RKO (cell line): ENCODE measurements around the gene ASXL2.
"Not testable (repeated sequence)": the region's sequence is repeated elsewhere in the genome, so short reads cannot be mapped to it uniquely, and the experiment has no call there.

Experiments
- DNase-seq: peaks from one replicate; pipeline ENCODE4 v3.0.0-alpha.2; 2016; ENCODE audit warnings: low spot score

The ASXL2 gene

GRCh38 chr2:25736899-25737515 is 141.3 kb downstream of the ASXL2 start:
- no peak for DNase-seq

- DNase-seq = no peak
These were observed 142.5 kb downstream of the ASXL2 start for GRCh38 chr2:25735835-25736234.

- DNase-seq = no peak
These were observed 149.7 kb downstream of the ASXL2 start for GRCh38 chr2:25728559-25728958.

- no peak for DNase-seq
These were observed 151.8 kb downstream of the ASXL2 start for GRCh38 chr2:25726522-25726921.

- DNase-seq = no peak
These were observed 152.4 kb downstream of the ASXL2 start for GRCh38 chr2:25725877-25726276.

GRCh38 chr2:25724756-25725155 is 153.5 kb downstream of the ASXL2 start:
- no peak for DNase-seq

- no peak for DNase-seq
These were observed 156.1 kb downstream of the ASXL2 start for GRCh38 chr2:25722224-25722623.

GRCh38 chr2:25720575-25720974 is 157.7 kb downstream of the ASXL2 start:
- no peak for DNase-seq

GRCh38 chr2:25714740-25715139 is 163.5 kb downstream of the ASXL2 start:
- DNase-seq = peak; percentile 26

GRCh38 chr2:25712455-25712854 is 165.8 kb downstream of the ASXL2 start:
- no peak for DNase-seq

GRCh38 chr2:25711675-25712354 is 166.5 kb downstream of the ASXL2 start:
- DNase-seq = no peak

- no peak for DNase-seq
These were observed 167.5 kb downstream of the ASXL2 start for GRCh38 chr2:25710750-25711149.

- no peak for DNase-seq
These were observed 168.9 kb downstream of the ASXL2 start for GRCh38 chr2:25709349-25709748.

GRCh38 chr2:25707927-25708590 is 170.2 kb downstream of the ASXL2 start:
- DNase-seq = no peak

- not testable (repeated sequence) for DNase-seq
These were observed 172.7 kb downstream of the ASXL2 start for GRCh38 chr2:25705575-25705974.

GRCh38 chr2:25701801-25702200 is 176.5 kb downstream of the ASXL2 start:
- no peak for DNase-seq

GRCh38 chr2:25700221-25700660 is 178.0 kb downstream of the ASXL2 start:
- DNase-seq = peak; percentile 81

GRCh38 chr2:25699216-25699615 is 179.1 kb downstream of the ASXL2 start:
- DNase-seq = no peak

GRCh38 chr2:25698752-25699151 is 179.5 kb downstream of the ASXL2 start:
- no peak for DNase-seq

- DNase-seq = no peak
These were observed 180.5 kb downstream of the ASXL2 start for GRCh38 chr2:25697559-25698341.

GRCh38 chr2:25692737-25693445 is 185.4 kb downstream of the ASXL2 start:
- no peak for DNase-seq

- no peak for DNase-seq
These were observed 186.1 kb downstream of the ASXL2 start for GRCh38 chr2:25692143-25692542.
